ENCODE measurements around the gene DPF3. TPM values are rescaled to one million over a fixed set of nuclear protein-coding genes. Genes with fewer than 3 reads are reported as not detected.

DPF3 gene
- total RNA-seq, 5 donors from 2014 or later (not counting 1 experiment from before 2014, with no cell fraction given) = 0.33 to 0.86 (median 0.54) TPM

DNA sequence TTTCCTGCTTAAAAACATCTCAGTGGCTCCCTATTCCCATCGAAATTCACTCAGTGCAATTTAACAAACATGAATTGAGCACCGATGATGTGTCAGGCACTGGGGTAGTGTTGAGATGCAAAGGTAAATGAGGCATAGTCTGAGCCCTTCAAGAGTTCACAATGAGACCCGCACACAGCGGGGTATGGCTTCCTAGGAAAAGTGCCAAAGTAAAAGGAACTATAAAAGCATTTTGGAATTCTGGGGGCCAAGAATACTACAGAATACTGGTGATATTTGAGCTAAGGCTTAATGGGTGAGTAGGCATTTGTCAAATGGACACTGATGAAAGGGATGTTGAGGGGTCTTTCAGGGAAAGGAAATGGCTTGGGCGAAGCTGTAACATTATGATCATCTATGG lies 315.4 kb downstream of the DPF3 start:
- peaks cover 0 to 4% of the 10 kb centered on the region in 2 experiments for H3K27me3 ChIP-seq (replicated peaks in 1 of 2; ENCODE audit: control insufficient read depth in 2 of 2, extremely low read depth in 1 of 2, insufficient read depth in 2 of 2, low read length in 1 of 2)
- ATAC-seq (replicated peaks in 1 of 4) (no peak), DNase-seq (no peak)
- no peaks in the 10 kb centered on the region for H3K4me1 ChIP-seq (ENCODE audit: control insufficient read depth in 1 of 2, extremely low read depth in 1 of 2, insufficient read depth in 2 of 2, low read length in 2 of 2)
- H3K9me3 ChIP-seq = no peaks in the 10 kb centered on the region
- ChIA-PET CTCF (no interaction called here), POLR2A (no interaction called here)
- H3K9me3 Mint-ChIP-seq = no peaks in the 10 kb centered on the region
- H3K36me3 ChIP-seq (ENCODE audit: control insufficient read depth in 2 of 2, extremely low read depth in 1 of 2, insufficient read depth in 1 of 2, low read length in 1 of 2) = no peaks in the 10 kb centered on the region
- H3K27ac Mint-ChIP-seq = no peak overlapping the region
- no peaks in the 10 kb centered on the region for H3K4me1 Mint-ChIP-seq
- no peaks in the 10 kb centered on the region for H3K36me3 Mint-ChIP-seq
- H3K27me3 Mint-ChIP-seq = peaks cover 0 to 6% of the 10 kb centered on the region in 2 donors
- no peak overlapping the region for H3K27ac ChIP-seq (ENCODE audit: low read length)
- H3K4me3 Mint-ChIP-seq = no peak overlapping the region
- H3K4me3 ChIP-seq (ENCODE audit: control insufficient read depth in 1 of 2, extremely low read depth in 1 of 2, low read length in 1 of 2) = no peak overlapping the region
- 92% methylated on average over 3 of the region's 5 CpGs for WGBS (ENCODE audit: insufficient coverage)

DNA sequence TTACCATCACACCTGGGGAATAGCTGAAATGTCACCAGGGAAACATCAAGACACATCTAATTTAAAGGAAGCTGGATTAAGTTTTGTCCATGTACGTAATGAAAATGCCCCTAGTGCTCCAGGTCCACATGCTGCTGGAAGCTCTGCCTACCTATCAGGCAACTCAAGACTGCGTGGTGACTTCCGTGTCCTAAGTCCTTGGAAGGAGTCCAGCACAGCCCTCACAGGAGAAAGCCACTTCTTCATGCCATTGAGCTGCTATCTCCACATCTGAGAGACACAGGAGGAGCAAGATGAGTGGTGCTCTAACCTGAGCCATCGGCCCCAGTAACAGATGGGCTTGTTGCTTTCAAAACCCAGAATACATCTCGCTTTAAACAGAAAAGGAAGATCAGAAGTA lies 316.4 kb downstream of the DPF3 start:
- ChIA-PET CTCF (no interaction called here), POLR2A (interaction anchor here in 1 of 2 donors (0.5 kb wide), 1 partner anchor 1587 kb away, joined by 8 read pairs; no protein-coding TSS in a partner anchor)
- Histone ChIP-seq H3K27ac (ENCODE audit: low read length) (no peak overlapping the region), H3K4me3 (ENCODE audit: control insufficient read depth in 1 of 2, extremely low read depth in 1 of 2, low read length in 1 of 2) (no peak overlapping the region), H3K36me3 (ENCODE audit: control insufficient read depth in 2 of 2, extremely low read depth in 1 of 2, insufficient read depth in 1 of 2, low read length in 1 of 2) (no peaks in the 10 kb centered on the region), H3K4me1 (ENCODE audit: control insufficient read depth in 1 of 2, extremely low read depth in 1 of 2, insufficient read depth in 2 of 2, low read length in 2 of 2) (no peaks in the 10 kb centered on the region), H3K9me3 (no peaks in the 10 kb centered on the region), H3K27me3 (replicated peaks in 1 of 2; ENCODE audit: control insufficient read depth in 2 of 2, extremely low read depth in 1 of 2, insufficient read depth in 2 of 2, low read length in 1 of 2) (peaks cover 0 to 3% of the 10 kb centered on the region in 2 experiments)
- Mint-ChIP-seq H3K4me1 (no peaks in the 10 kb centered on the region), H3K4me3 (no peak overlapping the region), H3K9me3 (no peaks in the 10 kb centered on the region), H3K36me3 (no peaks in the 10 kb centered on the region), H3K27me3 (peaks cover 0 to 6% of the 10 kb centered on the region in 2 donors), H3K27ac (no peak overlapping the region)
- ATAC-seq (replicated peaks in 1 of 4) = no peak
- 68% methylated on average over 4 of the region's 5 CpGs for WGBS (ENCODE audit: insufficient coverage)
- DNase-seq = no peak

DNA sequence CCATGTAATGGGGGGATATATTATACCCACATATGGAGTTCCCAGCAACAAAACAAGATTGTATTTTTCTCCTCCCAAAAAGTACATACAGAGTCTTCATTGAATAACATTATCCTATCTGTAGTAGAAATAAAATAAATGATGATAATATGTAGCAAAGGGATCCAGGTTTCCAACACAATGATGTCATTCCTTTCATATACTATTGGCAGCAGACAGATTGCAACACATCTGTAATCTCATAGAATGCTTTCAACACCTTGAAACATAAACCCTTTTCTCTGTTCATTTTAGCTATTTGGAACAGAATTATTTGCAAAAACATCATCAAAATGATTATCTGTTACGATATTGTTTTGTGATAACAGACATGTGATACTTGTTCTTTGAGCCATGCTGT lies 317.6 kb downstream of the DPF3 start:
- WGBS (ENCODE audit: insufficient coverage) = no CpG with 5 or more reads among the region's 1 CpG
- DNase-seq = no peak
- Histone ChIP-seq H3K36me3 (ENCODE audit: control insufficient read depth in 2 of 2, extremely low read depth in 1 of 2, insufficient read depth in 1 of 2, low read length in 1 of 2) (no peaks in the 10 kb centered on the region), H3K4me1 (ENCODE audit: control insufficient read depth in 1 of 2, extremely low read depth in 1 of 2, insufficient read depth in 2 of 2, low read length in 2 of 2) (no peaks in the 10 kb centered on the region), H3K27ac (ENCODE audit: low read length) (no peak overlapping the region), H3K9me3 (no peaks in the 10 kb centered on the region), H3K4me3 (ENCODE audit: control insufficient read depth in 1 of 2, extremely low read depth in 1 of 2, low read length in 1 of 2) (no peak overlapping the region), H3K27me3 (replicated peaks in 1 of 2; ENCODE audit: control insufficient read depth in 2 of 2, extremely low read depth in 1 of 2, insufficient read depth in 2 of 2, low read length in 1 of 2) (peaks cover 0 to 3% of the 10 kb centered on the region in 2 experiments)
- H3K27me3 Mint-ChIP-seq = peaks cover 2 to 5% of the 10 kb centered on the region in 2 donors
- H3K4me1 Mint-ChIP-seq = no peaks in the 10 kb centered on the region
- no peak overlapping the region for H3K4me3 Mint-ChIP-seq
- ChIA-PET CTCF (no interaction called here), POLR2A (no interaction called here)
- no peak for ATAC-seq (replicated peaks in 1 of 4)
- no peaks in the 10 kb centered on the region for H3K36me3 Mint-ChIP-seq
- H3K9me3 Mint-ChIP-seq = peaks cover 1 to 4% (median 3%) of the 10 kb centered on the region in 3 donors
- H3K27ac Mint-ChIP-seq = no peak overlapping the region

DNA sequence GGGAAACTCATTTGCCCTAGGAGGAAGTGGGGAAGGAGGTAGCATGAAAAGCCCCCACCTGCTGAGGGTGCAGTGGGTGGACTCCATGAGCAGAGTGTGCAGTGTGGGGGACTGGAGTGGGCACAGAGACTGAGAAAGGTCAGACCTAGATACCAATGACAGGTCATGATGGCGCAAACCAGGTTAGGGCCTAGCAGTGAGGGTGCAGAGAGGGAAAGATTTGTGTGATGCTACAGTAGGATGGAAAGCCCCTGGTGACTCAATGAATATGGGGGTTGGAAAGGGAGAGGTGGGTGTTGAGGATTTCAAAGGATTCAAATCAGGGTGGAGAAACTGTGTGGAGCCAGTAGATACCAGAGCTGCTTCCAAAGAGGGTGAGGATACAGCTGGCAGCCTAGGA lies 319.2 kb downstream of the DPF3 start:
- H3K36me3 Mint-ChIP-seq = no peaks in the 10 kb centered on the region
- Histone ChIP-seq H3K27me3 (replicated peaks in 1 of 2; ENCODE audit: control insufficient read depth in 2 of 2, extremely low read depth in 1 of 2, insufficient read depth in 2 of 2, low read length in 1 of 2) (no peaks in the 10 kb centered on the region), H3K9me3 (no peaks in the 10 kb centered on the region), H3K4me1 (ENCODE audit: control insufficient read depth in 1 of 2, extremely low read depth in 1 of 2, insufficient read depth in 2 of 2, low read length in 2 of 2) (no peaks in the 10 kb centered on the region), H3K4me3 (ENCODE audit: control insufficient read depth in 1 of 2, extremely low read depth in 1 of 2, low read length in 1 of 2) (no peak overlapping the region), H3K27ac (ENCODE audit: low read length) (no peak overlapping the region), H3K36me3 (ENCODE audit: control insufficient read depth in 2 of 2, extremely low read depth in 1 of 2, insufficient read depth in 1 of 2, low read length in 1 of 2) (no peaks in the 10 kb centered on the region)
- ChIA-PET CTCF (no interaction called here), POLR2A (no interaction called here)
- peaks cover 4 to 6% of the 10 kb centered on the region in 2 donors for H3K27me3 Mint-ChIP-seq
- no peak for DNase-seq
- H3K4me1 Mint-ChIP-seq = no peaks in the 10 kb centered on the region
- H3K4me3 Mint-ChIP-seq = no peak overlapping the region
- 91% methylated on average over 1 of the region's 1 CpG for WGBS (ENCODE audit: insufficient coverage)
- H3K27ac Mint-ChIP-seq = no peak overlapping the region
- no peak for ATAC-seq (replicated peaks in 1 of 4)
- H3K9me3 Mint-ChIP-seq = peaks cover 3 to 6% (median 5%) of the 10 kb centered on the region in 3 donors

DNA sequence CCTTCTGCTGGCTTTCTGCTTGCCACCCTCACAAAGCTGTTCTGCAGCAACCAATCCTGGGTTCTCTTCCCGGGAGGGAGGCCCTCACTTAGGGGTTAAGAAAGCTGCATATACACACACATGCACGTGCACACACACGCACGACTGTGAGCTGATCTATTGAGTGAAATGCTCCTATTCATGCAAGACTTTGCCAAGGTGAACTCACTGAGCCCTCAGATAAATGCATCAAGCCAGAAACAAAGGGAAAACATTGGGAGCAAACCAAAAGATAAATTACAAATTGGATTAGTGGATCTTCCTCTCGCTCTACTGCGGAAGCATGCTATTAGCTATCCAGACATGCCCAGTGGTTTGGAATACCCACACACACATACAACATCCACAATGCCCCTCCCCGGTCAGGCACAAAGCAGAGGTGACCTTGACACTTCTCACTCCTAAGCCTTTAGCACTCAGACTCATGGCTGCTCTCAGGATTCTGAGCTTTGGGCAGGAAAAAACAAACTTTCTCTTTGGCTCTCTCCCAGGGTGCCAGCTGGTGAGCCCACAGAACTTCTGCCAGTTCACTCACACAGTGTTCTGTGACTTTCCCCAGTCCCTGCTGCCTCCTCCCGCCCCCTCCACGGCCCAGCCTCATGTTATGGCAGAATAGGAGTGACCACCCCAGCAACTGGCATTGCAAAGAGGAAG lies 320.0 kb downstream of the DPF3 start:
- no peaks in the 10 kb centered on the region for H3K4me1 ChIP-seq (ENCODE audit: control insufficient read depth in 1 of 2, extremely low read depth in 1 of 2, insufficient read depth in 2 of 2, low read length in 2 of 2)
- H3K27ac Mint-ChIP-seq = no peak overlapping the region
- peaks cover 3 to 6% (median 5%) of the 10 kb centered on the region in 3 donors for H3K9me3 Mint-ChIP-seq
- H3K36me3 ChIP-seq (ENCODE audit: control insufficient read depth in 2 of 2, extremely low read depth in 1 of 2, insufficient read depth in 1 of 2, low read length in 1 of 2) = no peaks in the 10 kb centered on the region
- 97% methylated on average over 7 of the region's 9 CpGs for WGBS (ENCODE audit: insufficient coverage)
- no peak overlapping the region for H3K4me3 ChIP-seq (ENCODE audit: control insufficient read depth in 1 of 2, extremely low read depth in 1 of 2, low read length in 1 of 2)
- H3K9me3 ChIP-seq = no peaks in the 10 kb centered on the region
- H3K27ac ChIP-seq (ENCODE audit: low read length) = no peak overlapping the region
- ChIA-PET CTCF (interaction anchor here in 1 of 2 donors (0.6 kb wide), 2 partner anchors 47 to 347 kb away, joined by 3 read pairs; no protein-coding TSS in a partner anchor), POLR2A (interaction anchor here in 1 of 2 donors (0.6 kb wide), 1 partner anchor 88 kb away, joined by 6 read pairs; no protein-coding TSS in a partner anchor)
- H3K36me3 Mint-ChIP-seq = no peaks in the 10 kb centered on the region
- no peak overlapping the region for H3K4me3 Mint-ChIP-seq
- peaks cover 3 to 4% of the 10 kb centered on the region in 2 donors for H3K27me3 Mint-ChIP-seq
- ATAC-seq (replicated peaks in 1 of 4) = no peak
- no peak for DNase-seq
- no peaks in the 10 kb centered on the region for H3K4me1 Mint-ChIP-seq
- H3K27me3 ChIP-seq (replicated peaks in 1 of 2; ENCODE audit: control insufficient read depth in 2 of 2, extremely low read depth in 1 of 2, insufficient read depth in 2 of 2, low read length in 1 of 2) = no peaks in the 10 kb centered on the region

Other genes with a start within 250 kb of the DPF3 start
- 10 to 100 TPM; 21.3 to 36.4 (median 25.4) TPM for gene DCAF4, start 32.4 kb upstream of the DPF3 start, total RNA-seq
- gene ZFYVE1, start 133.0 kb upstream of the DPF3 start, total RNA-seq = 10 to 100 TPM; 15.5 to 20.9 (median 19.4) TPM
- gene RBM25, start 164.4 kb upstream of the DPF3 start, total RNA-seq = 100 to 1,000 TPM; 103 to 163 (median 122) TPM
- gene PSEN1, start 242.4 kb upstream of the DPF3 start, total RNA-seq = 10 to 100 TPM; 31.7 to 49.2 (median 37.9) TPM

Measured in T-cell (primary cell).